ENCODE data around the gene KCNMB2. TPM values are rescaled to one million over a fixed set of nuclear protein-coding genes. Genes with fewer than 3 reads are reported as not detected.

Gene KCNMB2
- polyA plus RNA-seq, 4 donors, result 18.2 to 36.7 (median 27.1) TPM

- DNase-seq (ENCODE audit: low read depth in 4 of 4, low spot score in 3 of 4), result no peak
These were observed 149.3 kb downstream of the KCNMB2 start for GRCh38 chr3:178685591-178685906.

- DNase-seq (ENCODE audit: low read depth in 4 of 4, low spot score in 3 of 4), result no peak
These were observed 150.6 kb downstream of the KCNMB2 start for GRCh38 chr3:178686826-178687225.

GRCh38 chr3:178690571-178690970, 154.3 kb downstream of the KCNMB2 start:
- DNase-seq (ENCODE audit: low read depth in 4 of 4, low spot score in 3 of 4), result no peak

- no peak for DNase-seq (ENCODE audit: low read depth in 4 of 4, low spot score in 3 of 4)
These were observed 163.1 kb downstream of the KCNMB2 start for GRCh38 chr3:178699364-178699763.

GRCh38 chr3:178699810-178700209, 163.6 kb downstream of the KCNMB2 start:
- no peak for DNase-seq (ENCODE audit: low read depth in 4 of 4, low spot score in 3 of 4)

- DNase-seq (ENCODE audit: low read depth in 4 of 4, low spot score in 3 of 4), result no peak
These were observed 167.2 kb downstream of the KCNMB2 start for GRCh38 chr3:178703268-178703975.

GRCh38 chr3:178705925-178706324, 169.7 kb downstream of the KCNMB2 start:
- DNase-seq (ENCODE audit: low read depth in 4 of 4, low spot score in 3 of 4), result no peak

GRCh38 chr3:178706411-178706810, 170.2 kb downstream of the KCNMB2 start:
- DNase-seq (ENCODE audit: low read depth in 4 of 4, low spot score in 3 of 4), result no peak

GRCh38 chr3:178707311-178708031, 171.2 kb downstream of the KCNMB2 start:
- DNase-seq (ENCODE audit: low read depth in 4 of 4, low spot score in 3 of 4), result no peak

GRCh38 chr3:178709051-178709450, 172.8 kb downstream of the KCNMB2 start:
- peak in 1 of 4 donors; percentile 22 for DNase-seq (ENCODE audit: low read depth in 4 of 4, low spot score in 3 of 4)

- DNase-seq (ENCODE audit: low read depth in 4 of 4, low spot score in 3 of 4), result no peak
These were observed 175.5 kb downstream of the KCNMB2 start for GRCh38 chr3:178711753-178712152.

- no peak for DNase-seq (ENCODE audit: low read depth in 4 of 4, low spot score in 3 of 4)
These were observed 176.0 kb downstream of the KCNMB2 start for GRCh38 chr3:178712247-178712646.

GRCh38 chr3:178714925-178715832, 178.9 kb downstream of the KCNMB2 start:
- DNase-seq (ENCODE audit: low read depth in 4 of 4, low spot score in 3 of 4), result no peak

- peak in 1 of 4 donors; percentile 37 for DNase-seq (ENCODE audit: low read depth in 4 of 4, low spot score in 3 of 4)
These were observed 182.9 kb downstream of the KCNMB2 start for GRCh38 chr3:178718995-178719635.

- no peak for DNase-seq (ENCODE audit: low read depth in 4 of 4, low spot score in 3 of 4)
These were observed 196.6 kb downstream of the KCNMB2 start for GRCh38 chr3:178732824-178733223.

- no peak for DNase-seq (ENCODE audit: low read depth in 4 of 4, low spot score in 3 of 4)
These were observed 198.9 kb downstream of the KCNMB2 start for GRCh38 chr3:178735032-178735674.

GRCh38 chr3:178736300-178736699, 200.1 kb downstream of the KCNMB2 start:
- no peak for DNase-seq (ENCODE audit: low read depth in 4 of 4, low spot score in 3 of 4)

- no peak for DNase-seq (ENCODE audit: low read depth in 4 of 4, low spot score in 3 of 4)
These were observed 203.5 kb downstream of the KCNMB2 start for GRCh38 chr3:178739720-178740119.

GRCh38 chr3:178741020-178741419, 204.8 kb downstream of the KCNMB2 start:
- DNase-seq (ENCODE audit: low read depth in 4 of 4, low spot score in 3 of 4), result no peak

GRCh38 chr3:178743297-178743696, 207.1 kb downstream of the KCNMB2 start:
- no peak for DNase-seq (ENCODE audit: low read depth in 4 of 4, low spot score in 3 of 4)

All from left renal pelvis (tissue), 4 donors.